22Rv1 (cell line): ENCODE measurements around the gene UGT1A4.
"Not testable (repeated sequence)": the region's sequence is repeated elsewhere in the genome, so short reads cannot be mapped to it uniquely, and the experiment has no call there.

Source experiments
- H3K27ac ChIP-seq: fragments of 450-650 bp; 2 replicates; pipeline ENCODE4 v1.5.1; 2017
- CTCF ChIP-seq: fragments of 450-650 bp; IDR thresholded peaks from 2 replicates; pipeline ENCODE4 v1.5.1; 2017; ENCODE audit warnings: mild to moderate bottlenecking
- ZFX ChIP-seq: fragments of 450-650 bp; IDR thresholded peaks from 2 replicates; pipeline ENCODE4 v1.6.1; 2017; ENCODE audit warnings: antibody characterized with exemption, borderline replicate concordance

The UGT1A4 gene

DNA sequence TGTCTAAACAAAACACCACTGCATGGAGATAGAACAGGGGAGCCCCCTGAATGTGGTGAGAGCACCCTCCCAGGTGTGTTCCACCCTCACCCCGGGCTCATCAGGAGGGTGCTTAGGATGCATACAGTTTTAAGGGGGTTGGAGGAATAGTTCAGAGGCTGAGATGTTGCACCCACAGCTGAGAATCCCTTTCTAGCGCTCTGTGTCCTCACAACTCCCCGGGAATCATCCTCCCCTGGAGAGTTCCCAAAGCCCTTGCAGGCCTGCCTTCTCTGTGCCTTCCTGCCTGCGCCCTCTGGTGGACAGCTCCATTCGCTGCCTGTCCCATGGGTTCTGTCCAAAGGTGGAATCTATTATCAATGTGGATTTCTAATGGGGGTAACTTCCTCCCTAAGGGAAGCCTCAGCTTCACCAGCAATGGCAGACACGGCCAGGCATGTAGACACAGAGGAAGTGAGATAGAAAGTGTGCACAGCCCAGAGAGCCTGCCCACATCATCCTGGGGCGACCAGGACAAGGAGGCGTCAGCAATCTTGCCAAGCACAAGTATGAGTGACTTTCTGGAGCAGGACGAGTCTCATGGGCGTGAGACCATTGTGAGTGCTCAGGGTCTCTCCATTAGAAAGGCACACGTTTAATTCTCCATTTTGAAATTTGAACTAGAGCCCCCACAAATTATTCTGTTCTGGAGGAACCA is 7.1 kb upstream of the UGT1A4 start:
- TF ChIP-seq ZFX (no peak), CTCF (peak; percentile 96)
- no peak overlapping the region for H3K27ac ChIP-seq

GRCh38 chr2:233712611-233713261 is 5.8 kb upstream of the UGT1A4 start, which contains the start of gene UGT1A5:
UGT1A5 (plus strand) TSS chr2:233712907; CDS start chr2:233712992, 85 bp downstream.
- TF ChIP-seq CTCF, result no peak
- TF ChIP-seq ZFX, result no peak
- H3K27ac ChIP-seq, result no peak within 1 kb of the TSS

GRCh38 chr2:233713262-233713615 is 5.3 kb upstream of the UGT1A4 start:
- no peak for TF ChIP-seq ZFX
- no peak for TF ChIP-seq CTCF
- H3K27ac ChIP-seq, result no peak overlapping the region

DNA sequence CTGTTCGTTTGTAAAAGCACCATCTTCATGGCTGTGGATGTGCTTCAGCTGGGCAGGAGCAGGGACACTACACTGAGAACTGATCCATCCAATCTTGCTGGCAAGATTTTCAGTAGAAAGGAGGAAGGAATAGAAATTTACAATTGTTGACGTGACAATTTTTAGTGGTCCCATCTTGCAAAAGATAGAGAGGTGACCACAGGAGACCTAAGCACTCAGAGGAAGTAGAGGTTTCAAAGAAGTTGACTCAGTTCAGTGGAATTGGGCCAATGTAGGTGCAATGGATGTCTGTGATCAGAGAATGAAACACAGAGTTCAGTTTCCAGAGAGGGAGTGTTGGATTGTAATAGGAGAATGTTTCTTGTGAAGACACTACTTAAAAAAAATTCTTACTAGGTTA is 4.4 kb upstream of the UGT1A4 start:
- H3K27ac ChIP-seq, result no peak overlapping the region
- TF ChIP-seq CTCF, result no peak
- TF ChIP-seq ZFX, result no peak

GRCh38 chr2:233728723-233729301 is 10.3 kb downstream of the UGT1A4 start, which contains the start of gene UGT1A3:
UGT1A3 (plus strand) TSS chr2:233729042; CDS start chr2:233729127, 85 bp downstream.
- TF ChIP-seq ZFX (no peak), CTCF (no peak)
- H3K27ac ChIP-seq, result peak within 1 kb of the TSS; percentile 53

GRCh38 chr2:233736868-233737653 is 18.5 kb downstream of the UGT1A4 start:
- not testable (repeated sequence) for H3K27ac ChIP-seq

- TF ChIP-seq CTCF (no peak), ZFX (no peak)
- H3K27ac ChIP-seq, result peak overlapping the region; percentile 77
These were observed 22.3 kb downstream of the UGT1A4 start for GRCh38 chr2:233740870-233741269.
